ENCODE measurements around the gene NEIL1. TPM values are rescaled to one million over a fixed set of nuclear protein-coding genes. Genes with fewer than 3 reads are reported as not detected.

Gene NEIL1
- total and polyA plus RNA-seq, 4 donors: 11.8 to 60.9 (median 37.8) TPM

Other genes starting within 250 kb of the NEIL1 start
- gene C15orf39, start 145.2 kb upstream of the NEIL1 start, total RNA-seq: 1 to 10 TPM; 2.6 to 8.9 TPM
- 10 to 100 TPM; 11.8 to 15.0 TPM for gene C15orf39, start 145.2 kb upstream of the NEIL1 start, polyA plus RNA-seq (ENCODE audit: insufficient read length in 2 of 2)
- not detected for gene GOLGA6C, start 88.7 kb upstream of the NEIL1 start, total RNA-seq
- not detected for gene GOLGA6C, start 88.7 kb upstream of the NEIL1 start, polyA plus RNA-seq (ENCODE audit: insufficient read length in 2 of 2)
- gene GOLGA6D, start 64.2 kb upstream of the NEIL1 start, total RNA-seq: under 1 TPM; 0.06 to 0.10 TPM
- under 1 TPM; 0.16 to 0.45 TPM for gene GOLGA6D, start 64.2 kb upstream of the NEIL1 start, polyA plus RNA-seq (ENCODE audit: insufficient read length in 2 of 2)
- gene COMMD4, start 11.0 kb upstream of the NEIL1 start, total RNA-seq: 10 to 100 TPM; 22.3 to 67.2 TPM
- 10 to 100 TPM; 64.4 to 80.8 TPM for gene COMMD4, start 11.0 kb upstream of the NEIL1 start, polyA plus RNA-seq (ENCODE audit: insufficient read length in 2 of 2)
- gene MAN2C1, start 21.6 kb downstream of the NEIL1 start, total RNA-seq: 100 to 1,000 TPM in 1 of 2 donors, 10 to 100 TPM in 1; 88.3 to 150 TPM
- 100 to 1,000 TPM; 155 to 256 TPM for gene MAN2C1, start 21.6 kb downstream of the NEIL1 start, polyA plus RNA-seq (ENCODE audit: insufficient read length in 2 of 2)
- gene SIN3A, start 104.7 kb downstream of the NEIL1 start, total RNA-seq: 10 to 100 TPM; 37.5 to 40.6 TPM
- gene SIN3A, start 104.7 kb downstream of the NEIL1 start, polyA plus RNA-seq (ENCODE audit: insufficient read length in 2 of 2): 10 to 100 TPM; 32.6 to 34.8 TPM
- gene PTPN9, start 232.3 kb downstream of the NEIL1 start, total RNA-seq: 10 to 100 TPM; 32.4 to 38.4 TPM
- gene PTPN9, start 232.3 kb downstream of the NEIL1 start, polyA plus RNA-seq (ENCODE audit: insufficient read length in 2 of 2): 10 to 100 TPM; 40.1 to 44.0 TPM

All from spinal cord (tissue), 4 donors.